ENCODE results near the gene GPR37L1.
"Not testable (repeated sequence)": the region's sequence is repeated elsewhere in the genome, so short reads cannot be mapped to it uniquely, and the experiment has no call there.

The GPR37L1 gene

DNA sequence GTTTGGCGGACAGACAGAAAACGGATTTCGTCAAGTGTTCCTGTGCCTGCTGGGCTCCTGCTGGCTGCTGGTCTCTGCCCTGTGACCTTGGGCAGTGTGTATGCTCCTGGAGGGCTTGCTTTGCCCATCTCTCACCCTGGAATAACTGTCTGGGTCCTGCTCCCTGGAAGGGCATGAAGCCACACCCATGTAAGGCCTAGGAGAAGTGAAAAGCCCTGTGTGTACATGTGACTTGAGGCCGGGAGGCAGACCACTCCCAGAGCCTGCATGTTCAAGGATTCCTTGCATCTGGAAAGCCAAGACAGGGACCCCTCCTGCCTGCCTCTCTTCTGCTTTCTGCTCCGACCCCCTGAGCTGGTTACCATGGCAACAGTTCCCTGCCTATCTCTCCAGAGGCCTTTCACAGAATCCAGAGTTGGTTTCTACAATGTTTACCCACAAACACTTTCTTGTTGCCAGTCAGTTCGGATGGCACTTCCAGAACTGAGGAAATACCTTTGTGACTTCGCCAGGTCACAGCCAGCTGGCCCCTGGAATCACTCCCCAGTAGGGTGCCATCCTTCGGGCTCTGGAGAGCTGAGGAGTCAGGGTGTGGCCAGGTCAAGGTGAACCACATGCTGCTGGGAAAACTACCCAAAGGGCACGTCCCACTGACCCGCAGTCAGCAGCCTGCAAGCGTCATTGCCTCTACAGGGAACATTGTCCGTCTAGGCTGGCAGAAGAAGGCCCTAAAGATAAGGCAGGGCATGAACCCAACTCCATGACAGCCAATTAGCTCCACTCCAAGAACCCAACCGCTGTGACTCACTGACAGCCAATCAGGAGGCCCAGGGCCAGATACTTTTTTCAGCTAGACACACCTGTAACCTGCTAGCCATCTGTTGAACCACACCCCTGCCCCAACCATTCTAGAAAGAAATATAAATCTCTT lies 14.7 kb upstream of the GPR37L1 start:
- DNase-seq (ENCODE audit: low read depth in 2 of 2): no peak

DNA sequence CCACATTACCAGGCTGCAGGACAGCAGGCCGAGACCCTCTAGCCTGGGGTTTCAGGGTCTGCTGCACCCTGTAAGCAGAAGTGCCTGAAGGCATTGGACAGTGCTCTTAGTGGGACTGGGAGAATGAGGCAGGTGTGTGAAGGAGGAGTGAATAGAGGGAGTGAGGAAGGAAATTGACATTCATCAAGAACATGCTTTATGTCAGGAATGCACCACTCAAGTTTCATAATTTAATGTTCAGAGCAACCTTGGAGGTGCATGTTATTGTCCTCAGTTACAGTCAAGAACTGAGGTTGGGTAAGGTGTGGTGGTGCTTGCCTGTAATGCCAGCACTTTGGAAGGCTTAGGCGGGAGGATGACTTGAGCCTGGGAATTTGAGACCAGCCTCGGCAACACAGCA lies 11.7 kb upstream of the GPR37L1 start:
- no peak for DNase-seq (ENCODE audit: low read depth in 2 of 2)

DNA sequence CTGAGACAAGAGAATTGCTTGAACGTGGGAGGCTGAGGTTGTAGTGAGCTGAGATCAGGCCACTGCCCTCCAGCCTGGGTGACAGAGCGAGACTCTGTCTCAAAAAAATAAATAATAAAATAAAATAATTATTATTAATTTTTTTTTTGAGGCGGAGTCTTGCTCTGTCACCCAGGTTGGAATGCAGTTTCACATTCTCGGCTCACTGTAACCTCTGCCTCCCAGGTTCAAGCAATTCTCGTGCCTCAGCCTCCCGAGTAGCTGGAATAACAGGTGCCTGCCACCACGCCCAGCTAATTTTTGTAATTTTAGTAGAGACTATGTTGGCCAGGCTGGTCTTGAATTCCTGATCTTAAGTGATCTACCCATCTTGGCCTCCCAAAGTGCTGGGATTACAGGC lies 11.1 kb upstream of the GPR37L1 start:
- DNase-seq (ENCODE audit: low read depth in 2 of 2): not testable (repeated sequence)

DNA sequence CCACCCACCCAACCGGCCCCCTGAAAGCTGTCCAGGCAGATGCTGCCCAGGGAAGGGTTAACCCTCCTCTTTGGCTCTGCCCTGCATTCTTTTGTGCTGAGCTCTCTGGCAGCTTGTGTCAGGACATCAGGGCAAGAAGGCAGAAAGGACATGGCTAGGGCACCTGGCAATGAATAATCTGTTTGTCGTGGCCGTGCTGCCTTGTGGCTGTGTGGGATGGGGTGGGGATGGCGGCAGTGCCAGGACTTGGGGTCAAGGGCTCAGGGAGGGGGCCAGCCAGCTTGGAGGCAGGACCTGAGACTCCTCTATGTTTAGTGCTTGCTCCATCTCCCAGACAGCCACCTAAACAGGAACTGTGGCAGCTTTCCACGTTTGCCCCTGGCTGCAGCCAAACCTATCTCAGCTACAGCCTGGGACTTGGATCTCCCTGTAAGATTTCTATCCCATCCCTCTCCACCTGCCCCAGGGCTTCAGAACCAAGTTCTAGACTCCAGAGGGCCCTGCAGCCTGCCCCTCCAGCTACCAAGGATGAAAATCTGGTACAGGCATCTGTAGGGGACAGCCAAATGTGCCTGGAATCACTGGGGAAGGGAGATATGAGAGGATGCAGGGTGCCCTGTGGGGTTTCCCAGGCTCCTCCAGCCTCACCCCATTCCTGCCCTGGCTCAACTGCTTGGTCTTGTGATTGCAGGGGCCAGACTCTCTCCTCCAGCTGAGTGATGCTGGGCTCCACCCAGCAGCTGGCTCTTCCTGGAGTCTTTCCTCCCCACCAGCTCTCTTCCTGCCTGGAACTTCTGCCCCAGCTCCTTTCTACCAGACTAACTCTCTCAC lies 9.6 kb upstream of the GPR37L1 start:
- no peak for DNase-seq (ENCODE audit: low read depth in 2 of 2)

DNA sequence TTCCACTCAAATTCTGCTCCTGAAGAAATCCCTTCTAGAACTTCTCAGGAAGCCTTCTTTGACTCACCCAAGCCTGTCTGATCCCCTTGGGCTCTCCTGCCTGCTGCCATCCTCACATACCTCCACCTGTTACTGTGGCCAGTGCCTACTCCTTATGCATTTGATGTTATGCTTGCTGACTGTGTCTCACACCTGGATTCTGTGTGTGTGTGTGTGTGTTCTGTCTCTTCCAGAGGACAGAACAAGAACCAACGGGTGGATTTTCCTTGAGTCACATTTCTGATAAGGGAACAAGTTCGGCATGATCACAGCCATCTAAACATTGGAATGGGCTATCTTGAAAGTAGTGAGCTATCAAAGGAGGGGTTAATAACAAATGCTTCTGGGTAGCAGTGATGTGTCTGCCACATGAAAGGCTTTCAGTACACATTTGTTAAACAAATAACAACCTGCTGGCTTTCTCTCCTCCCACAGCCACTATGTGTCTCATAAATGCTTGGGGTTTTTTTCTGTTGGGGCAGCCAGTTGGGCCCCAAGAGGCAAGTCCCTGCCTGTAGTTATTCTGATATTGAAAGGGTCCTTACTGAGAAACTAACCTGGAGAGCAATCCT lies 8.9 kb upstream of the GPR37L1 start:
- no peak for DNase-seq (ENCODE audit: low read depth in 2 of 2)

DNA sequence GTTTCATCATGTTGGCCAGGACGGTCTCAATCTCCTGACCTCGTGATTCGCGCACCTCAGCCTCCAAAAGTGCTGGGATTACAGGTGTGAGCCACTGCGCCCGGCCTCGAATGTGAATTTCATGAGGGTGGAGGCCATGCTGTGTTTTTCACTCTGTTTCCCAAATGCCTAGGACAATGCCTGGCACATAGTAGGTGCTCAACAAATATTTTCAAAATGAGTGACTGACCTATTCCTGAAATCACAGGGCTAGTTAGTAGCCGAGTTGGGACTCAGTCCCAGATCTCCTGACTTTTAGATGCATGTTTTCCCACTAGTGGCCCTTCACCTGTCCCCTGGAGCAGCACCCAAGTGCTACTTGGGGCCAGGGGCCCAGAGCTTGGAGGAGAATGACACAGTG lies 6.4 kb upstream of the GPR37L1 start:
- no peak for DNase-seq (ENCODE audit: low read depth in 2 of 2)

DNA sequence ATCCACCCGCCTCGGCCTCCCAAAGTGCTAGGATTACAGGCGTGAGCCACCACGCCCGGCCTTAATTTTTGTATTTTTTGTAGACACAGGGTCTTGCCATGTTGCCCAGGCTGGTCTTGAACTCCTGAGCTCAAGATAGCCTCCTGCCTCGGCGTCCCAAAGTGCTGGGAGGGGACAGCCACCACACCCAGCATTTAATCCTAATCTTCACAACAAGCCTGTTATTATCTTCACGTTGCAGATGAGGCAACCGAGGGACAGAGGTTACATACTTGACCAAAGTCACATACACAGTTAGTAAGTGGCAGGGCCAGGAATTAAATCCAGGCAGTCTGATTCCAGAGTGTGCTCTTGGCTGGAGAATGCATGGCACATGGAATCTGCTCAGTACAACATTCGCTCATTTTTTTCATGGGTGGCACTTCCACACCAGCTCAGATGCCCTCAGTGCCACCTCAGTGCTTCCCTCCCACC lies 4.8 kb upstream of the GPR37L1 start:
- DNase-seq (ENCODE audit: low read depth in 2 of 2): no peak

DNA sequence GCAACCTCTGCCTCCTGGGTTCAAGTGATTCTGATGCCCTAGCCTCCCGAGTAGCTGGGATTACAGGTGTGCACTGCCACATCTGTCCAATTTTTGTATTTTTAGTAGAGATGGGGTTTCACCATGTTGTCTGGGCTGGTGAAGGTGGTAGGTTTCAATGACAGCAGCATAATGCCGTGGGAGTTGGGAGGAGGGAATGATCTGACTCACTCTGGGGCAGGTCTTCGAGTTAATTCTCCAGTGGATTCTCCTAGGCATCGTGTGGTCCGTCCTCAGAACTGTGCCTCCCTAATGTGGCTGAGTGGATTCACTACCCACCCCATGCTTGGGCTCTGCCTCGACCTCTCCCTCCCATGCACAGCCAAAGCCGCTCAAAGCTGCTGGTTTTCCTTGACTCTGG lies 1.7 kb upstream of the GPR37L1 start:
- DNase-seq (ENCODE audit: low read depth in 2 of 2): no peak

DNA sequence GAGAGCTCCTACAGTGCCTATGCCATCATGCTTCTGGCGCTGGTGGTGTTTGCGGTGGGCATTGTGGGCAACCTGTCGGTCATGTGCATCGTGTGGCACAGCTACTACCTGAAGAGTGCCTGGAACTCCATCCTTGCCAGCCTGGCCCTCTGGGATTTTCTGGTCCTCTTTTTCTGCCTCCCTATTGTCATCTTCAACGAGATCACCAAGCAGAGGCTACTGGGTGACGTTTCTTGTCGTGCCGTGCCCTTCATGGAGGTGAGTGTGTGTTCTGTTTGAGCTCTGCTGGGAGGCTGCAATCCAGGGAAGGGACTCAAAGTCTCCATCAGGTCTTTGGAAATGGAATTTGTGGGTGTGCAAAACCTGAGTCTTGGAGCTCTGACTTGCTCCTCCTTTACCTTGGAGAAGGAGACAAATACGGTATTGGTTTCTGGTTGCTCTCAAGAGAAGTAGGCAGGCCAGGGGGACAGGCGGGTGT lies 658 bp downstream of the GPR37L1 start:
- DNase-seq (ENCODE audit: low read depth in 2 of 2): no peak

DNA sequence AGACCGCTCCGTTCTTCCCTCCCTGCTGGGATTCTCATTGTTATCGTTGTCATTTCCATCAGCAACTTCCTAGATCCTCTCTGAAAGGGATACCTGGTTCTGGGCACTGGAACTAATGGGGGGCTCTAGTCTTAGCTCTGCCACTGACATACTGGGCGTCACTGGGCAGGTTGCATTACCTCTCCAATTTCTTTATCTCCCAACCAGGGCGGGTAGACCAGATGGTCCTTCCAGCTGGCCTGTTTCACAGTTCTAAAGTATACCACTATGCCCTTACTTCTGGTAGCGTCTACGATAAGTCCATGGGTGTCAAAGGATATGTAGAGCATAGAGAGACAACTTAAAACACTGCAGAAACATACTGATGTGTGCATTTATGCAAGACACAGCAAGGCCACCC lies 1.4 kb downstream of the GPR37L1 start:
- DNase-seq (ENCODE audit: low read depth in 2 of 2): no peak

DNA sequence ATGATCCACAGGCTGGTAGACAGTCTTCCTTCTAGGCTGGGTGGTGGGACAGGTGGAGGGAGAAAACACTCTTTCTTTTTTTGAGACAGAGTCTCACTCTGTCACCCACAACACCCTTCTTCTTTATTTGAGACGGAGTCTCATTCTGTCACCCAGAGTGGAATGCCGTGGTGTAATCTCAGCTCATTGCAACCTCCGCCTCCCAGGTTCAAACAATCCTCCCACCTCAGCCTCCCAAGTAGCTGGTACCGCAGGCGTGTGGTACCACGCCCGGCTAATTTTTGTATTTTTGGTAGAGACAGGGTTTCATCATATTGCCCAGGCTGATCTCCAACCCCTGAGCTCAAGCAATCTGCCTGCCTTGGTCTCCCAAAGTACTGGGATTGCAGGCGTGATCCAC lies 2.9 kb downstream of the GPR37L1 start:
- no peak for DNase-seq (ENCODE audit: low read depth in 2 of 2)

DNA sequence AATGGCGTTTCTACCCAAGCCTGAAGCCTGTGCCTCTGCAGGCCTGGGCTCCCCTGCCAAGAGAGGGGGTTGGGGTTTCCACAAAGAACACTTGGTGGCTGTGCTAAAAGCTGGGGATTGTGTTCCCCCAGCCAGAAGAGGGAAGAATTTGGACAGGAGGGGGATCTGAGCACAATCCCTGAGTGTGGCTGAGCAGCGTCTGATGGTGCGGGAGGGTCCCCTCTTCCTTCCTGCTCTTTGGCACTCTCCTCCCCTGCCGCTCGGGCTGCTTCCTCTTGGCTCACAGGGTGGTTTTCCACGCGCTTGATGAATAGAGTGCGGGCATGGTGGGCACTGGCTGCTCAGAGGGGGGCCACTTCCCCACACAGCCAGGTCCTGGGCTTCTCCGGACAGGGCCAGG lies 3.7 kb downstream of the GPR37L1 start:
- no peak for DNase-seq (ENCODE audit: low read depth in 2 of 2)

DNA sequence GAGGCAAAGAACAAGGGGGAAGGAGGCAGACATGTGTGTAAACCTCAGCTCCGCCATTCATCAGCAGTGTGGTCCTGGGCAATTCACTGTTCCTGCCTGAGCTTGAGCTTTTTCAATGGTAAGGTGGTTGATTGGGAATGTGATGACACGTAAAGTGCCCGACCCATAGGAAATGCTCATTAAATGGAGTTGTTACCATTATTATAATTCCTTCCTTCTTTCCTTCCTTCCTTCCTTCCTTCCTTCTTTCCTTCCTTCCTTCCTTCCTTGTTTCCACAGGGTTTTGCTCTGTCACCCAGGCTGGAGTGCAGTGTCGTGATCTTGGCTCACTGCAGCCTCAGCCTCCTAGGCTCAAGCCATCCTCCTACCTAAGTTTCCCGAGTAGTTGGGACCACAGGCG lies 4.3 kb downstream of the GPR37L1 start:
- no peak for DNase-seq (ENCODE audit: low read depth in 2 of 2)

DNA sequence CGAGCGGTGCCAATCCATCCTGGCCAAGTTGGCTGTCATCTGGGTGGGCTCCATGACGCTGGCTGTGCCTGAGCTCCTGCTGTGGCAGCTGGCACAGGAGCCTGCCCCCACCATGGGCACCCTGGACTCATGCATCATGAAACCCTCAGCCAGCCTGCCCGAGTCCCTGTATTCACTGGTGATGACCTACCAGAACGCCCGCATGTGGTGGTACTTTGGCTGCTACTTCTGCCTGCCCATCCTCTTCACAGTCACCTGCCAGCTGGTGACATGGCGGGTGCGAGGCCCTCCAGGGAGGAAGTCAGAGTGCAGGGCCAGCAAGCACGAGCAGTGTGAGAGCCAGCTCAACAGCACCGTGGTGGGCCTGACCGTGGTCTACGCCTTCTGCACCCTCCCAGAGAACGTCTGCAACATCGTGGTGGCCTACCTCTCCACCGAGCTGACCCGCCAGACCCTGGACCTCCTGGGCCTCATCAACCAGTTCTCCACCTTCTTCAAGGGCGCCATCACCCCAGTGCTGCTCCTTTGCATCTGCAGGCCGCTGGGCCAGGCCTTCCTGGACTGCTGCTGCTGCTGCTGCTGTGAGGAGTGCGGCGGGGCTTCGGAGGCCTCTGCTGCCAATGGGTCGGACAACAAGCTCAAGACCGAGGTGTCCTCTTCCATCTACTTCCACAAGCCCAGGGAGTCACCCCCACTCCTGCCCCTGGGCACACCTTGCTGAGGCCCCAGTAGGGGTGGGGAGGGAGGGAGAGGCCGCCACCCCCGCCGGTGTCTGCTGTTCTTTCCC lies 5.3 kb downstream of the GPR37L1 start:
- no peak for DNase-seq (ENCODE audit: low read depth in 2 of 2)

DNA sequence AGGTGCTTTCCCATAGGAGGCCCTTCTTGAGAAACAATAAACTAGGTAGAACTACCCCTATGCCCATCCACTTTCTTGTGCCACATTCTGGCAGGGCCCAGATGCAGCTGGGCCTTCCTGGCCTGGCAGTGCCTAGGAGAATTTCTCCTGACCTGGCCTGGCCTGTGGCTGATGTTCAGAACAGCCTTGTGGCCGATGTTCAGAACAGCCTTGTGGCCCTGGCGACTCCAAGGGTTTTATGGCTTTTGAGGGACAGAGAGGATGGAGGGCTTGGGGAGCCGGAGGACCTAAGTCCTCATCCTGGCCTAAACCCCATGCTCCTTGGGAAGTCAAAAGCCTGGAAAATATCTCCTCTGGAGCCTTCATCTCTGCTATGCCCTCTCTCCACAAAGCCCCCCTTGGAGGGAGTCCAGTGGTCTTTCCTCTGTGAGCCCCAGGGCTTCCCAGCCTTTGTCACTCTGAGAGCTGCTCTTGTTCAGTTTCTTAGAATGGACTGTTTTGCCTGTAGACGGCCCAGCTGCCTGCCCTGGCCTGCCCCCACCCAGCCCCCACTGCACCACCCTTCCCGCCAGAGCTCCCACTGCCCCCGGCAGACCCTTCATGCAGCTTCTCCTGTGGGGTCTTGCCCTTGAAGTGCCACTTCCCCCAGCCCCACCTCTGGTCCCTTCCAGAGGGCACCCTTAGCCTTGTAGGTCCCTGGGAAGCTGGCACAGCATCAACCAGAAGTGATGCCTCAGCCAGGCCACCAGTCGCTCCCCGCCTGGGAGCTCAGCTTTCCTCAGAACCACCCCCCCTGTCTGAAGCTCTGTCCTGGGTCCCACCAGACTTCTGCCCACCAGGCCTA lies 7.0 kb downstream of the GPR37L1 start:
- DNase-seq (ENCODE audit: low read depth in 2 of 2): no peak

DNA sequence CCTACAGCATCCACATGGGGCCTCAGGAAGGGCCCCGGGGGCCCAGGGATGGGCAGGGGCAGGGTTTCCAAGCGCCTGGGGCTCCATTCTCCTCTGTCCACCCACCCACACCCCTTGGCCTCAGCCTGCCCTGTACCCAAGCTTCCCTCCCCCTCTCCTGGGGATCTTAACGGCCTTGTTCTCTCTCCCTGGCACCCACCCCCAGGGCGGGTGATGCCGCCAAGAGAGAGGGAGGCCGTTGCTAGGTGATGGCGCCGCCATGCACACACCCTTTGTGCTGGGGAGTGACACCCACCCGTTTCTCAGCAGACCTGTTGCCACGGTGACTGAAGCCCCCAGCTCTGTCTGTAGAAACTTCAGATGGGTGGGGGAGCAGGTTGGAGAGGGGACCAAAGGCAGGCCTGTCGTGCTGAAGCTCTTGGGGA lies 7.6 kb downstream of the GPR37L1 start:
- DNase-seq (ENCODE audit: low read depth in 2 of 2): no peak

DNA sequence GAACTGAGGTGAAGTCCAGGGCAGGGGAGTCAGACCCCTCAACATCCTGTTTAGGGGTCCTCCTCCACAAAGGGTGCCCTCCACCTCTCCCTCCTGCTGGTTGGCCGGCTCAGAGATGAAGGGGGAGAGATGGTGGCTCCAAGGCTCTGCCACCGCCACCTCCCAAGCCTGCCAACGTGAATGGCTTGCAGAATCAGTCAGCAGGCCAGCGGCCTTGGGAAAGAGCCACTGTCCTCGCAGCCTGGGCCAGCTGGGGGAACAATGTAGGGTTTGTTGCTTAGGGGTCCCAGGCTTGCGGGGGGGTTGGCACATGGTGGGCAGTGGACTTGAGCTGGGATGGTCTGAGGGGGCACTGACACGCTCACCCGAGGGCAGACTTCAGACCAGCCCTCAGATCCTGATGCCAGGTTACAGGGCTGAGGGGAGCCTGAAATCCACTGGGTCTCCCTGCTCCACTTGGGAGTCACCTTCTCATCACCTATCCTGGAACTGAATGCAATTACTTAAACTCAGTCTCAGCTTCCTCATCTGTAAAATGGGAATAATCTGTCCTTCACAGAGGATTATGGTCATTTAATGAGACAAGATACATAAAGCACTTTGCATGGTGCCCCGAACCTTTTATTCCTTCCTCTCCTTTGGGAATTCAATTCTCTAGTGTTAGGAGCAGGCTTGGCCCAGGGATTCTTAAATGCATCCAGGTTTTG lies 8.3 kb downstream of the GPR37L1 start:
- DNase-seq (ENCODE audit: low read depth in 2 of 2): no peak

DNA sequence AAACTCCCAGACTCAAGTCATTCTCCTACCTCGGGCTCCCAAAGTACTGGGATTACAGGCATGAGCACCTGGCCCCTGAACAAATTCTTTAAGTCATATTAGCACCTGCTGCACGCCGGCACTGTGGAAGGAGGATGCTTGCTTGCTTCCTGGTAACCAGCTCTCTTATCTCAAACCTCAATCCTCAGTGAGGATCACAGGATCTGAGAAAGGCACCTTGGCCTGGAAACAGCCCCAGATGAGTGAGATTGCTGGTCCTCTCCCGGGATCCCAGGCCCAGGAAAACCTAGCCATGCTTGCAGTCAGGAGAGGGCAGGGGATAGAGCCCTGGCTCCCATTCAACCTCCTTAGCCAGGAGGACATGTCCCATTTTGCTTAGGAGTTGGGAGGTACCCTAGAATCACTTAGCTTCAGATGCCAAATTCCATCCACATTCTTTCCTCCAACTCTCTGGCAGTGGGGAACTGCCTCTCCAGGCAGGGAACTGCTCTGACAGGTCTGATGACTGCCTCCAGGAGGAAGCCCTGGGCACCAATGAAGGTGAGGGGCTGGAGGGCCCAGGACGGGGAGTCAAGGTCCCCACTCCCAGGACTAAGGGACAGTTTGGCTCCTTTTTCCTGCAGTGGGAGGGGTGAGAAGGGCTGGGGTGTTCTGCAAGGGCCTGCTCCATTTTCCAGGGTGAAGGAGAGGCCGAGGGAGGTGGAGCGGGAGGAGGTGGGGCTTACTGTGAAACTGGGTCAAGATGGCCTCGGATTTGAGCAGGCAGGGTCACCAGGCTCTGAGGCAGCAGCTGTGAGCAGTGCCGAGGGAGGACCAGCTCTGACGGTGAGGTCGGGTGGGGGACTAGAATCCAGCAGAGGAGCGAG lies 9.5 kb downstream of the GPR37L1 start:
- DNase-seq (ENCODE audit: low read depth in 2 of 2): no peak

DNA sequence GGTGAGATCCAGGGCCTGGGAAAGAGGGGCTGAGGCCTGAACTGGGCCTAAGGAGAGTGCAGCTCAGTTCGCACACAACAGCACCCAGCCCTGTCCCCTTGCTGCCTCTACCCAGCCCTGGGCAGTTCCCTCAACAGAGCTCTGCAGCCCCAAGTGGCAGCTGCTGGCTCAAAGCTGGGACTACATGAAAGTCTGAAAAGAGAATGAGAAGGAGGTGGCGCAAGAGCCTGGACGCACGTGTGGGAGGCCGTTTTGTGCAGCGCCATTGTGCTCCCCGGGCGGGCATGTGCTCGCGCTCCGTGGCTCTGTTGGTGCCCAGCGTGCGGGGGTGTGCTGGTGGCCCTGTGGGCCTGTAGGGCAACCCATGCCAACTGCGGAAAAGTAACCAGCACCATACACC lies 10.3 kb downstream of the GPR37L1 start:
- DNase-seq (ENCODE audit: low read depth in 2 of 2): no peak

Data from stimulated activated CD8-positive, alpha-beta memory T cell treated with anti-CD3 and anti-CD28 coated beads, Interleukin-7, amount 100 ng/mL, for 4 hours (primary cell).